GM21367 (cell line): ENCODE results near the gene RNF121.
"Not testable (repeated sequence)": the region's sequence is repeated elsewhere in the genome, so short reads cannot be mapped to it uniquely, and the experiment has no call there.

Source experiments
- ATAC-seq: cut with Tn5 transposase; IDR thresholded peaks from one replicate; pipeline ENCODE4 v1.9.1; 2021; ENCODE audit not compliant: unreplicated experiment

The RNF121 gene

DNA sequence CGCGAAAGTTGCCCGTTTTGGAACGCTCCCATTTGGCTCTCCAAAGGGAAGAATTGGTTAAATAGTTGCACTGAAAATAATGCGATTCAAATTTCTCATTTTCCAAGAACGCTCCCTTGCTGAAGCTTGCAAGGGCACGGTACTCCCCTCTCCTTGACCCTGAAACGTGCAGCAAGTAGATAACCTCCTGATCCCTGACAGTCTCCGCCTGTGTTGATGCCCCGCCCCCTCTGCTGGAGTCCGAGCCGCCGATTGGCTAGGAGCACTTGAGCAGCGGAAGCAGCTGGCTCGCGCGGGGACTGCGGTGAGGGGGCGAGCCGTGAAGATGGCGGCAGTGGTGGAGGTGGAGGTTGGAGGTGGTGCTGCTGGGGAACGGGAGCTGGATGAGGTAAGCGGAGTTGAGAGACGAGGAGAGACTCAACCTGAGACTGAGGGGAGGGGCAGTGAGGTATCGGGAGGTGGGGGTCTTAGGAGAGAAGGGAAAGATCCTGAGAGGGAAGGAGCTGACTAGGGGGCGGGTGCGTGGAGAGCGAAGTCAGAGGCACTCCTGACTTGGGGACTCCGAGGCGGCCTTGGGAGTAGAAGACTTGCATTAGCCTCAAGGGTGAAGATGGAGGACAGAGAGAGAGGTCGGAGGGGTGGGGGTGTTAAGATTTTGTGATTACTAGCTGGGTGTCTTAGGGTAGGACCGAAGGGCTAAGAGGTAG, at the start of gene RNF121:
RNF121 (plus strand) TSS at position 310 of the 707 bp plus-strand sequence; CDS start at position 326, 16 bp downstream.
- peak; percentile 63 for ATAC-seq

DNA sequence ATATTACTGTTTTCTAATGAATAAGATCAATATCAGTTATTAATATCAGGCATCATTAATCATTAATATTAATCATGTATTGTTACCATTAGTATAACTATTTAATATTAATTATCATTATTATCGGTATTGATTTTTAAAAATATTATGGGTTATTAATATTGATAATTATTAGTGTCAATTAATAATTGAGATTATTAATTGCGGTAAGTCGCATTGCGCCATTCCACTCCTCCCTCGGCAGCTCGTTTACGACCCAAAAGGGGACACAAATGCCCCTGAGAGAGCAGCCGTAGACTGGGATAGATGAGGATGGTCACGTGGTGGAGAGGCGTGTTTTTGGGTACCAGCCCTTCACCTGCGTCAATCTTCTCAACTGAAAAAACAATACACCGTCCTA, 43.0 kb upstream of the RNF121 start:
- ATAC-seq, result not testable (repeated sequence)

- not testable (repeated sequence) for ATAC-seq
Observed at GRCh38 chr11:71888335-71889010, 40.4 kb upstream of the RNF121 start.

DNA sequence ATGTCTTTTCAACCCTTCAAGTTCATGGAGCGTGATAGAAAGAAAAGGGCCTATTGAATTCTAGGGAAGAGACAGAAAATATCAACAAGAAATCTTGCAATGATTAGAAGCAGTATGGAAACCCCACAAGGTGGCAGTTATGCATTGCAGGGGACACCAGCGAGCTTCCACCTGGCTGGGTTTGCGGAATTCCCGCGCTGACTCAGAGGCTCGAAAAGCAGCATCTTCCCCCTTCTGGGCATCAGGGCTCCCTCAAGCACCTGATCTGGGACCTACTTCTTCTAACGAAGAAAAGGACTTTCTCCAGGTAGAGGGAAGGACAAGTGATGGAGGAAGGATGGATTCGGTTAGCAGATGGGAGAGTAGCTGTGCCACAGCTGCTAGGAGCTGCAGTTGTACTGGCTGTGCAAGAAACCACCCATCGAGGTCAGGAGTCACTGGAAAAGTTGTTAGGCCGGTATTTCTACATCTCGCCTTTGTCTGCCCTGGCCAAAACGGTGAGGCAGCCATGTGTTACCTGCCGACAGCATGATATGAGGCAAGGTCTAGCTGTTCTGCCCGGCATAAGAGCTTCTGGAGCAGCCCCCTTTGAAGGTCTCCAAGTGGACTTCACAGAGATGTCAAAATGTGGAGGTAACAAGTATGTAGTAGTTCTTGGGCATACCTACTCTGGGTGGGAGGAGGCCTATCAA, 39.5 kb upstream of the RNF121 start:
- not testable (repeated sequence) for ATAC-seq

DNA sequence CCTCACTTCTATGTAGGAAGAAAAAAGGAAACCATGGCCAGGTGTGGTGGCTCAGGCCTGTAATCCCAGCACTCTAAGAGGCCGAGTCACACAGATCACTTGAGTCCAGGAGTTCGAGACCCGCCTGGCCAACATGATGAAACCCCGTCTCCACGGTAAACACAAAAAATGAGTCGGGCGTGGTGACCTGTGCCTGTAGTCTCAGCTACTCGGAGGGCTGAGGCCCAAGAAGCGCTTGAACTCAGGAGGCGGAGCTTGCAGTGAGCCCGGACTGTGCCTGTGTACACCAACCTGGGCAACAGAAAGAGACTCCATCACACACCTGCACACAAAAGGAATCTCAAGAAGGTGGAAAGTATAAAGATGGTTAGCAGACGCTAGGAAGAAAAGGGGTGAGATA, 32.9 kb upstream of the RNF121 start:
- no peak for ATAC-seq

DNA sequence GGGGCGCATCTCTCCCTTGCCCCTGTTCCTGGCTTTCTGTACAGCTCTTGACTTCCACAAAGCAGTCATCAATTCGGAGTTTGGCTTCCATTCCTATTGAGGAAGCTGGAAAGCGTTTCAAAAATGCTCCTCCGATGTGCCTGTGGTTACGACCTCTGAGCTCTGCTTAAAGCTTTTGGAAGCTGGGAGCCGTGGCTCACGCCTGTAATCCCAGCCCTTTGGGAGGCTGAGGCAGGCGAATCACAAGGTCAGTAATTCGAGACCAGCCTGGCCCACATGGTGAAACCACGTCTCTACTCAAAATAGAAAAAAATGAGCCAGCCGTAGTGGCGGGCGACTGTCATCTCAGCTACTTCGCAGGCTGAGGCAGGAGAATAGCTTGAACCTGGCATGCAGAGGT, 27.7 kb upstream of the RNF121 start:
- not testable (repeated sequence) for ATAC-seq

DNA sequence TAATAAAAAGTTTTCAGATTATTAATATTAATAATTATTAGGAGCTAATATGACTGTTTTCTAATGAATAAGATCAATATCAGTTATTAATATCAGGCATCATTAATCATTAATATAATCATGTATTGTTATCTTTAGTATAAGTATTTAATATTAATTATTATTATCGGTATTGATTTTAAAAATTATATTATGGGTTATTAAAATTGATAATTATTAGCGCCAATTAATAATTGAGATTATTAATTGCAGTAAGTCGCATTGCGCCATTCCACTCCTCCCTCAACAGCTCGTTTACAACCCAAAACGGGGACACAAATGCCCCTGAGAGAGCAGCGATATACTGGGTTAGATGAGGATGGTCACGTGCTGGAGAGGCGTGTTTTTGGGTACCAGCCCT, 20.6 kb upstream of the RNF121 start:
- no peak for ATAC-seq

- not testable (repeated sequence) for ATAC-seq
Observed at GRCh38 chr11:71910775-71911174, 18.1 kb upstream of the RNF121 start.

DNA sequence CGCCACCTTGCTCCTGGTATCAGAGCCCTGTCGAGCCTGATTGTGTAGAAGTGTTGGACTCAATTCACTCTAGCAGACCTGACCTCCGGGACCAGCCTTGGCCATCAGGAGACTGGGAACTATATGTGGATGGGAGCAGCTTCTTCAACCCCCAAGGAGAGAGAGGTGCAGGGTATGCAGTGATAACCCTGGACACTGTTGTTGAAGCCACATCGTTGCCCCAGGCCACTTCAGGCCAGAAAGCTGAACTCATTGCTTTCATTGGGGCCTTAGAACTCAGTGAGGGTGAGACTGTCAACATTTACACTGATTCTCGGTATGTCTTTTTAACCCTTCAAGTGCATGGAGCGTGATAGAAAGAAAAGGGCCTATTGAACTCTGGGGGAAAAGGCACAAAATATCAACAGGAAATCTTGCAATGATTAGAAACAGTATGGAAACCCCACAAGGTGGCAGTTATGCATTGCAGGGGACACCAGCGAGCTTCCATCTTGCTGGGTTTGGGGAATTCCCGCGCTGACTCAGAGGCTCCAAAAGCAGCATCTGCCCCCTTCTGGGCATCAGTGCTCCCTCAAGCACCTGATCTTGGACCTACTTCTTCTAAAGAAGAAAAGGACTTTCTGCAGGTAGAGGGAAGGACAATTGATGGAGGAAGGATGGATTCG, 17.4 kb upstream of the RNF121 start:
- not testable (repeated sequence) for ATAC-seq

DNA sequence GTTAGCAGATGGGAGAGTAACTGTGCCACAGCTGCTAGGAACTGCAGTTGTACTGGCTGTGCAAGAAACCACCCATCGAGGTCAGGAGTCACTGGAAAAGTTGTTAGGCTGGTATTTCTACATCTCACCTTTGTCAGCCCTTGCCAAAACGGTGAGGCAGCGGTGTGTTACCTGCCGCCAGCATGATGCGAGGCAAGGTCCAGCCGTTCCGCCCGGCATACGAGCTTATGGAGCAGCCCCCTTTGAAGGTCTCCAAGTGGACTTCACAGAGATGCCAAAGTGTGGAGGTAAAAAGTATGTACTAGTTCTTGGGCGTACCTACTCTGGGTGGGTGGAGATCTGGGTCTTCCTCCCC, 16.9 kb upstream of the RNF121 start:
- not testable (repeated sequence) for ATAC-seq

DNA sequence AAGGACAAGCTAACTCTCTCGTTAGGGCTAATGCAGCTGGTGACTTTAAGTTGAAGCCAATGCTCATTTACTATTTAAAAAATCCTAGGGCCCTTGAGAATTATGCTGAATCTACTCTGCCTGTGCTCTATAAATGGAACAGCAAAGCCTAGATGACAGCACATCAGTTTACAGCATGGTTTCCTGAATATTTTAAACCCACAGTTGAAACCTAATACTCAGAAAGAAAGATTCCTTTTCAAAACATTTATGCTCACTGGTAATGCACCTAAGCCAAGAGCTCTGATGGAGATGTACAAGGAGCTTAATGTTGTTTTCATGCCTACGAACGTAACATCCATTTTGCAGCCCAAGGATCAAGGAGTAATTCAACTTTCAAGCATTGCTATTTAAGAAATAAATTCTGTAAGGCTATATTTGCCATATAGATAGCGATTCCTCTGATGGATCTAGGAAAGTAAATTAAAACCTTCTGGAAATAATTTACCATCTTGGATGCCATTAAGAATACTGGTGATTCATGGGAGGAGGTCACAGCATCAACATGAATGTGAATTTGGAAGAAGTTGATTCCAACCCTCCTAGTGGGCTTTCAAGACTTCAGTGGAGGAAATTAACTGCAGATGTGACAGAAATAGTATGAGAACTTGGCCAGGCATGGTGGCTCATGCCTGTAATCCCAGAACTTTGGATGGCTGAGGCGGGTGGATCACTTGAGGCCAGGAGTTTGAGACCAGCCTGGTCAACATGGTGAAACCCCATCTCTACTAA, 14.9 kb upstream of the RNF121 start:
- no peak for ATAC-seq

- ATAC-seq, result no peak
Observed at GRCh38 chr11:71914617-71915189, 14.1 kb upstream of the RNF121 start.

DNA sequence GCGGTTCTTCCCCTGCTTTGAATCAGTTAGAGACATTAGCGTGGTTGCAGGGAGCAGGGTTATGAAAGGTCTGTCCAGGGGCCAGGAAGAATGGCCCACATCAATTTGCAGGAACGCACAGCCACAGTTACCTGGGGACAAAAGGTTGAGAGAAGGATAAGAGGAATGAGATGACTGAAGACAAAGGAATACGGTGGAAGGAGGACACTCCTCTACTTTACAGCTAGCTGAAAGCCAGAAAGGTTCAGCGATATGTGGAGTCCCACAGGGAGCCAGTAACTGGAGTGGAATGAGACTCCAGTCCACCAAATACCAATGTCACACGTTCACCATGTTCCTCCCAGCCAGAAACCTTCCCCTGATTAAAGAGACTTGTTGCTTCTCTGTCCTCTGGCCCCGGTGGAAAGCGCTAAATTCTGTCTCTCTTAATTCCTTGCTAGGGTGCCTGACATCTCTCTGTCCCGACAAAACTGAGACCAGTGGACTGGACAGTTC, 11.2 kb upstream of the RNF121 start:
- ATAC-seq, result no peak

DNA sequence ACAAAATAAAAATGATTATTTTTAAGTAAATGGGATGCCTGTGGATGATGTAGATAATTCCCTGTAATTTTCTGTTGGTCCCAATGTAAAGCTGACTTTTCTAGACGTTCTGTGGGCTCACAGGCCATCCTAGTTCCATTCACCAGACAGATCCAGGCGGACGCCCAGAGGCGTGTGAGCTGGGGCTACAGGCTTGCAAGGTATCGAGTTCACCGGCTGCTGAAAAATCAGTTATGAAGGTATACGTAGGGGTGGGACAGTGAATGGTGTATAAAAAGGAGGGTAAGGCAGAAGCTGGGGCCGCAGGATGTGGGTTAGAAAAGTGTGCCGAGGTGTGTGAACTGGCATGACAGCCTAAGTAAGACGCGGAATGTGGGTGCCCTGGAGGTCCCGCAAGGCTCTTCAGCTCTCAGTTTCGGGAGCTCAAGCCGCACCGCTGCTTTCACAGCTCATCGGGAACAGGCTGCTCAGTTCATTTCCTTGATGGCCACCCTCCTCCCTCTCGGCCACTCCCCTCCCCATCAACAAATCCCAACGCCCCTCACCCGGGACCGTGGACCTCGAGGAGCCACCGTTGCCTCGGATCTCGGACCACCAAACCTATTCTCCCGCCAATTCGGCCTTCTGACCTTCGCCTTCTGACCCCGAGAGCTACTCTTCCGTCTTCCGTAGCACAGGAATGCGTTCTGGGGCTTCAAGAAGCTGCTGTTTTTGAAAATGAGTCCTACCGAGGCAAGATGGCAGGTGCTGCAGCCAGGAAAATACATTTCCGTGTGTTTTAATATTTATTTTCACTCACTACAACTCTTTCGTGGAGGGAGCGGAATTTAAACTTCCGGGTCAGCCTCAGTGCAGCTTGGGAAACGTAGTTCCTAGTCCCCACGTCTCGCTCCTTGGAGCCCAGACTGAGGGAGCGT, 768 bp upstream of the RNF121 start, which contains the start of gene XNDC1N:
XNDC1N (minus strand) TSS at position 775 of the 917 bp plus-strand sequence. CDS start 5,241 bp downstream, outside the sequence.
- peak; percentile 50 for ATAC-seq

GRCh38 chr11:71929491-71929890, 645 bp downstream of the RNF121 start:
- ATAC-seq, result no peak

- ATAC-seq, result no peak
Observed at GRCh38 chr11:71930556-71931244, 1.9 kb downstream of the RNF121 start.

- no peak for ATAC-seq
Observed at GRCh38 chr11:71931245-71931602, 2.4 kb downstream of the RNF121 start.

DNA sequence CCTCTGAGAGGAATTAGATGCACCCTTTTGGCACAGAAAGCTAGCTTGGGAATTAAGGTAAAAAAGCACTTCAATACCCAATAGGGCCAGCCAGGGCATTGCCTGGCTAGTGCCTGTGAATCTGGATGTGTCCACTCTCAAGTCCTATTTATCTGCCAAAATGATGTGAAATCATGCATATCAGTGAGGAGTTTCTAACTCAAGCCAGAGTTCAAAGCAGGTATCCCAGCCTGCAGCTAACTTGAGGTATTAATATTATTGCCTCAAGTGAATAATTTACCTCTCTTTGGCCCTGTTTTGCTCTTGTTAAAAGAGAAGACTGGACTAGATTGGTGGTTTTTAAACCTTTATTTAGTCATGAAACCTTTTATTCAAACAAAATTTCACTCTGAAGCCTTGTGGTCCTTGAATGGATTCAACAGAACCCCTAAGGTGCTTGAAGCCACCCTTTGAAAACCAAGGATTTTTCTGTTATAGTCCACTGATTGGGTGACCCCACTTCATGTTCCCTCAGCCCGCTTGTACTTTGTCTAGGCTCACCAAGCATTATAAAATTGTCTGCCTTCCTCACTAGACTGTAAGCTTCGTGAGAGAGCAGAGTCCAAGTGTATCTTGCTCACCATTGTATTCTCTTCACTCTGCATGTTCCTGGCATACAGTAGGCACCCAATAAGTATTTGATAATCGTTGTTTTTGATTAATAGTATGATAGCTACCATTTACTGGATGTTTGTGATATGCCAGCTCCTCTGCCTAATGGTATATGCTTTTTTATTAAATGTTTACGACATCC, 4.5 kb downstream of the RNF121 start:
- ATAC-seq, result no peak
